ENCODE data around the gene DPY19L3.
A peak's percentile ranks its signal among the peaks of the same experiment; 100 is the strongest.

The DPY19L3 gene

DNA sequence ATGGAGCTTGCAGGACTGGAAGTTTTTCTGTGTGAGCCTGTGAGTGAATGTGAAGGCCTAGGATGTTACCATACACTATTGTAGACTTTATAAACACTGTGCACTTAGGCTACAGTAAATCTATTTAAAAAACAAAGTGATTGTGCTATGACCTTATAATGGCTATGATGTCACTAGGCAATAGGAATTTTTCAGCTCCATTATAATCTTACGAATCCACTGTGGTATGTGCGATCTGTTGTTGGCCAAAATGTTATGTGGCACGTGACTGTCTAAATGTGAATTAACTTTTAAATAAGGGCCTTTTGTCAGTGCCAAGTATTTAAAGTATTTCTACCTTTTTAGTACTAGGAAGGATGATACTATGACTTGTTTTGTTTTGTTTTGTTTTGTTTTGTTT is 54.9 kb downstream of the DPY19L3 start:
- TF ChIP-seq, protein P1, sequence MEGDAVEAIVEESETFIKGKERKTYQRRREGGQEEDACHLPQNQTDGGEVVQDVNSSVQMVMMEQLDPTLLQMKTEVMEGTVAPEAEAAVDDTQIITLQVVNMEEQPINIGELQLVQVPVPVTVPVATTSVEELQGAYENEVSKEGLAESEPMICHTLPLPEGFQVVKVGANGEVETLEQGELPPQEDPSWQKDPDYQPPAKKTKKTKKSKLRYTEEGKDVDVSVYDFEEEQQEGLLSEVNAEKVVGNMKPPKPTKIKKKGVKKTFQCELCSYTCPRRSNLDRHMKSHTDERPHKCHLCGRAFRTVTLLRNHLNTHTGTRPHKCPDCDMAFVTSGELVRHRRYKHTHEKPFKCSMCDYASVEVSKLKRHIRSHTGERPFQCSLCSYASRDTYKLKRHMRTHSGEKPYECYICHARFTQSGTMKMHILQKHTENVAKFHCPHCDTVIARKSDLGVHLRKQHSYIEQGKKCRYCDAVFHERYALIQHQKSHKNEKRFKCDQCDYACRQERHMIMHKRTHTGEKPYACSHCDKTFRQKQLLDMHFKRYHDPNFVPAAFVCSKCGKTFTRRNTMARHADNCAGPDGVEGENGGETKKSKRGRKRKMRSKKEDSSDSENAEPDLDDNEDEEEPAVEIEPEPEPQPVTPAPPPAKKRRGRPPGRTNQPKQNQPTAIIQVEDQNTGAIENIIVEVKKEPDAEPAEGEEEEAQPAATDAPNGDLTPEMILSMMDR (conservative IDR thresholded peaks at IDR 0.05), result no peak
- no peak overlapping the region for H3K27ac ChIP-seq

GRCh38 chr19:32464279-32464678 is 58.7 kb downstream of the DPY19L3 start:
- TF ChIP-seq, protein P1 (conservative IDR thresholded peaks at IDR 0.05), result peak; percentile 87
- no peak overlapping the region for H3K27ac ChIP-seq

DNA sequence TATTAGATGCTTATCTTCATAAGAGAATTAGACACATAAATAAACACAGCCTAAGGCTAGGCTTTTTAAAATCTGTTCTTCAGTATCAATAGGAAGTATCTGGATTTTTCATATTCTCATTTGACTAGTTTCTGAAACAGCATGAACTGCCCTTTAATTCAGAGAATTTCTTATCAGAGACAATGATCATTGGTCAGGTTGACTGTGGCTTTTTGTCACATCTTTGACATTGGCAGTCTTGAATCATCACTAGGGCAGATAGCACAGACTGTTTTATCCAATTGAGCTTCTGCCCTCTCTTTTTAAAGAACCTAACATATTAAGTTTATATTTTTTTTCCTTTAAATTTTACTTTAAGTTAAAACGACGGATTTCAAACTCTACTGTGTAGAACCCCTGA is 59.6 kb downstream of the DPY19L3 start:
- H3K27ac ChIP-seq, result no peak overlapping the region
- TF ChIP-seq, protein P1 (conservative IDR thresholded peaks at IDR 0.05), result no peak

DNA sequence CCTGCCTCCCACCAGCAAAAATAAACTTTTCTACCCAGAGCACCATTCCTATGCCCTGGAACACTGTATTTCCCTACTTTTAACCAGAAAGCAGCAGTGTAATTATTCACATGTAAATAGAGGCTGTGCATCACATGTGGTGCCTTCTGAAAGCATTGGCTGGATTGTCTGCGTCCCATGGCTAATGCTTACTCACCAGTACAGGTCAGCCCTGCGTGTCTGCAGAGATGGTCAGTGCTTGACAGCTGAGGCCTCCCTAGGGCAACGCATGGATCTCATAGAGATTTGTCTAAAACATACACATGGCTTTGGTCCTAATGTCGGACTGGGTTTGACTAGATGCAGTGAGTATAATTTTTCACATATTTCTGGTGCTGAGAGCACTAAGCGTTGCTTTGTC is 64.2 kb downstream of the DPY19L3 start:
- TF ChIP-seq, protein P1 (conservative IDR thresholded peaks at IDR 0.05), result no peak
- H3K27ac ChIP-seq, result no peak overlapping the region

DNA sequence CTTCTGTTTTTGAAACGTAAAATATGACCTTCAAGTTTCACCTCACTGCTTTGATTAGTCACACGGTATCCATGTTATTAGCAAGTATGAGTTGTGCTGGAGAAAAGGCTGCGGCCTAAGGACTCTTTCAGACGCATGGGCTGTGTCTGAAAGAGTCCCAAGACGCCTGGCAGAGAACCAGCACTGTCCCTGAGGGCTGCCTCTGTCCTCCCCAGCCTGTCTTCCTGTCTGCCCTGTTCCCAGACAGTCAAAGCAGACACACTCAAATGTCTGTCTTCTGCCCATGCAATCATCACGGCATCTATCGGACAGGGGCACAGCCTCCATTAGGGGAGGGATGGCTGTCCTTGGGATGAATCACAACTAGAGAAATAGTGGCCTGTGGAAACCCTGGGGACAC is 65.5 kb downstream of the DPY19L3 start:
- H3K27ac ChIP-seq, result no peak overlapping the region
- TF ChIP-seq, protein P1 (conservative IDR thresholded peaks at IDR 0.05), result no peak

DNA sequence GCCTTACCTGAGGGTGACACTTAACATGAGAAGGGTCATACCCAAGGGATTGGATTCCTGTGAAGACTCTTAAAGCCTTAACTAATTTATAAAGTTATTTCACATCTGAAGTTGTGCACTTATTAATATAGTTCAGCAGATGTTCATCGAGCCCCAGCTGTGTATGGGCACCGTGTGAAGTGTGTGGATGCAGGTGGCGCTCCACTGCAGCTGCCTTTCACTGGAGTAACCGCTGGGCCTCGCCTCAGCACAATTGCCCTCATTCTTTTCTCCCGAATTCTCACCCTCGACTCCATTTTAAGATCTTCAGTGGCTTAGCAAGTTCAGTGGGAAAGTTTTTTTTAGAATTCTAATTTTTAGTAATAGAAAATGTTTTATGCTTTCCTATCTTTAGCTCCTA is 66.2 kb downstream of the DPY19L3 start:
- TF ChIP-seq, protein P1 (conservative IDR thresholded peaks at IDR 0.05), result no peak
- no peak overlapping the region for H3K27ac ChIP-seq

DNA sequence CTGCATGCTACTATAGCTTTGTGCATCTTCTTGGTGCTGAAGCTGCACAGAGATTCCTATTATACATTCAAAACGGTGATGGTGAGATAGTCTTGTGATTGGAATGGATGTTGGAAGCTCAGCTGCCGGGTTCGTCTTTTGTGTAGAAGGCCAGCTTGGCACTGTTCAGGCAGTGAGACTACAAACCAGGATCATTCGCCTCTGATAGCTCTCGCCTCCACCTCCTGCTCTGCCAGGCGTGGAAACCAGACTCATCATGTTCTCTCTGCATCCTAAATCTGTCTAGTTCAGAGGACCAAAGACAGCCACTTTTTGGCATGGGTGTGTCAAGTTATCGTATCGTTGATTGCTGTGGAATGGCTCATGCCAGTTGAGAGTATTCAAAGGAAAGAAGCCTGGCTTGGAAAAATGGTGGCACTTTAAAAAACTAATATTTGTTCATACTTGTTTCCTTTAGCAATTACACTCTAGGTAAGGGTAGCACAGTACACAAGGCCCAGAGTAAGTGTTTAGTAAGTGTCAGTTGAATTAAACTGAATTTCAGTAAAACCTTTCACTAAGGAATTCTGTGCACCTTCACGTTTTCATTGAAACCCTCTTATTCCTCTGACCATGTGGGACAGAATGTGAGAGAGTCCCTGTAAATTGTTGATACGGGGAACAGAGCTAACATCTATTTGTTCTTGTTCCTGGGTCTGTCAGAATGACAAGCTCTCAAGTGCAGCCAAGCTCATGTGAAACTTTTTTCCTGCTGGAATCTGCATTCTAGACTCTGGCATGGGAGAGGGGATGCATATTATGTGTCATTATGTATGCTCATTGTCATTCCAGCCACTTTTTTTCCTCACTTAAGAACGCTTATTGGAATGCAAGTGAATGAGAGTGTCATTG is 69.8 kb downstream of the DPY19L3 start:
- no peak overlapping the region for H3K27ac ChIP-seq
- TF ChIP-seq, protein P1 (conservative IDR thresholded peaks at IDR 0.05), result no peak

All from VCaP (cell line).